Mesenchymal stem cell (in vitro differentiated cells and primary cell): ENCODE data around the gene IRS1.

Experiments used
- DNase-seq: peaks from one replicate; pipeline ENCODE4 v3.0.0-alpha.2; 2013
- H2AFZ ChIP-seq: one replicate; pipeline ENCODE4 v1.6.1; 2013; ENCODE audit warnings: low read depth, mild to moderate bottlenecking, control low read depth, inconsistent platforms, low read length, moderate library complexity
- H2AK5ac ChIP-seq: 2 replicates; pipeline ENCODE4 v1.6.1; 2013; ENCODE audit warnings: low read length, moderate library complexity, mild to moderate bottlenecking, inconsistent platforms; ENCODE audit not compliant: severe bottlenecking
- H2BK120ac ChIP-seq: one replicate; pipeline ENCODE4 v1.6.1; 2013; ENCODE audit warnings: low read depth, mild to moderate bottlenecking, inconsistent platforms, low read length, moderate library complexity
- H2BK12ac ChIP-seq, 2 experiments: one replicate each; pipeline ENCODE4 v1.6.1; 2013; ENCODE audit warnings: inconsistent platforms in 2 of 2, low read length in 2 of 2, mild to moderate bottlenecking in 2 of 2, moderate library complexity in 2 of 2, control low read depth in 1 of 2
- H2BK15ac ChIP-seq: one replicate; pipeline ENCODE4 v1.6.1; 2013; ENCODE audit warnings: mild to moderate bottlenecking, low read depth, inconsistent platforms; ENCODE audit not compliant: poor library complexity, severe bottlenecking
- H2BK5ac ChIP-seq: 2 replicates; pipeline ENCODE4 v1.6.1; 2013; ENCODE audit warnings: low read depth, mild to moderate bottlenecking, low read length, control low read depth, inconsistent platforms; ENCODE audit not compliant: poor library complexity, severe bottlenecking
- H3K14ac ChIP-seq, 2 experiments: one replicate each; pipeline ENCODE4 v1.6.1; 2013; ENCODE audit warnings: inconsistent platforms in 2 of 2, low read length in 2 of 2, control low read depth in 1 of 2, mild to moderate bottlenecking in 1 of 2, moderate library complexity in 1 of 2
- H3K18ac ChIP-seq, 2 experiments: one replicate each; pipeline ENCODE4 v1.6.1; 2013; ENCODE audit warnings: inconsistent platforms in 2 of 2, low read length in 2 of 2, control low read depth in 1 of 2, low read depth in 1 of 2, mild to moderate bottlenecking in 1 of 2
- H3K23ac ChIP-seq, 2 experiments: one replicate each; pipeline ENCODE4 v1.6.1; 2013; ENCODE audit warnings: inconsistent platforms in 2 of 2, low read length in 2 of 2, mild to moderate bottlenecking in 2 of 2, moderate library complexity in 2 of 2, control low read depth in 1 of 2
- H3K27ac ChIP-seq: 2 replicates; pipeline ENCODE4 v1.5.1; 2013; ENCODE audit warnings: mild to moderate bottlenecking, moderate library complexity, low read length, control low read depth, inconsistent platforms; ENCODE audit not compliant: poor library complexity, severe bottlenecking
- H3K27me3 ChIP-seq, 2 experiments: 2 replicates each; pipeline versions ENCODE4 v1.6.1 to v1.7.0; 2013; ENCODE audit warnings: low read length in 2 of 2, mild to moderate bottlenecking in 2 of 2, moderate library complexity in 2 of 2, control low read depth in 1 of 2, inconsistent platforms in 1 of 2; ENCODE audit not compliant: control insufficient read depth in 1 of 2, insufficient read depth in 1 of 2
- H3K36me3 ChIP-seq, 2 experiments: 2 replicates each; pipeline versions ENCODE4 v1.6.1 to v1.7.0; 2013; ENCODE audit warnings: low read length in 2 of 2, control low read depth in 1 of 2, inconsistent platforms in 1 of 2, low read depth in 1 of 2, mild to moderate bottlenecking in 1 of 2; ENCODE audit not compliant: insufficient read depth in 2 of 2, control insufficient read depth in 1 of 2
- H3K4ac ChIP-seq, 2 experiments: one replicate each; pipeline ENCODE4 v1.6.1; 2013; ENCODE audit warnings: inconsistent platforms in 2 of 2, low read length in 2 of 2, mild to moderate bottlenecking in 2 of 2, moderate library complexity in 2 of 2, control low read depth in 1 of 2, low read depth in 1 of 2
- H3K4me1 ChIP-seq: 2 replicates; pipeline ENCODE4 v1.6.1; 2013; ENCODE audit warnings: low read depth, low read length, control low read depth; ENCODE audit not compliant: control insufficient read depth, insufficient read depth
- H3K4me2 ChIP-seq: 2 replicates; pipeline ENCODE4 v1.6.1; 2013; ENCODE audit warnings: low read length, mild to moderate bottlenecking, inconsistent platforms; ENCODE audit not compliant: poor library complexity, severe bottlenecking
- H3K4me3 ChIP-seq, 2 experiments: 2 replicates each; pipeline versions ENCODE4 v1.5.1 to v1.7.0; 2013; ENCODE audit warnings: low read length in 2 of 2, mild to moderate bottlenecking in 2 of 2, control low read depth in 1 of 2, low read depth in 1 of 2; ENCODE audit not compliant: insufficient read depth in 1 of 2
- H3K79me1 ChIP-seq: replicated peaks from 2 replicates; pipeline ENCODE4 v1.6.1; 2013; ENCODE audit warnings: mild to moderate bottlenecking, control low read depth, low read length, inconsistent platforms; ENCODE audit not compliant: poor library complexity, severe bottlenecking
- H3K9ac ChIP-seq: 2 replicates; pipeline ENCODE4 v1.7.0; 2013; ENCODE audit warnings: mild to moderate bottlenecking, low read length, moderate library complexity
- H3K9me3 ChIP-seq: 2 replicates; pipeline ENCODE4 v1.7.0; 2013; ENCODE audit warnings: mild to moderate bottlenecking, low read length; ENCODE audit not compliant: control insufficient read depth
- H4K8ac ChIP-seq: one replicate; pipeline ENCODE4 v1.6.1; 2013; ENCODE audit warnings: inconsistent platforms, mild to moderate bottlenecking, low read length, moderate library complexity
- H4K91ac ChIP-seq: one replicate; pipeline ENCODE4 v1.6.1; 2013; ENCODE audit warnings: mild to moderate bottlenecking, low read length, inconsistent platforms
- WGBS: methylation state at CpG from one replicate; pipeline ENCODE4 v1.1.7; 2013; ENCODE audit warnings: mixed read lengths; 5-methylcytosine and 5-hydroxymethylcytosine counted together

Gene IRS1

DNA sequence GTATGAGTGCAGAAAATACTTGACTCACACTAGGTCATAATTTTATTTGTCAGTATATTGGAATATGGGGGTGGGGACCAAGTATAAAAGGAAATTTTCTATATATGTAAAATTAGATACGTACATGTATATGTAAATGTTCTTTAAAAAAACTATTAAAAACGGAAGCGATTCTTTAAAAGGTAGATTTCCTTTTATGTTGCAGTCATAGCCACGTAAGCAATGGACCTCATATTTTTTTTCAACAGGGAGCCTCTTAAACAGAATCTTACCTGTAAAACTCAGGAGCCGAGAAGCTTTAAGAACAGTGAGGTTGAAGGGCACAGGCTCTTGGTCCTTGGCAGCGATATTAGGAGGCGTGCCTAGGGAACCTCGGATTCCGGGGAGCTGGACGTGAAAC, 39.5 kb upstream of the IRS1 start:
- Histone ChIP-seq H3K79me1 (peaks cover 16% of the 10 kb centered on the region), H4K91ac (no peak overlapping the region), H2AK5ac (no peak overlapping the region), H3K4me2 (no peak overlapping the region), H2BK5ac (no peak overlapping the region), H3K36me3 (peaks cover 0 to 24% of the 10 kb centered on the region in 2 experiments), H3K4me1 (peaks cover 6% of the 10 kb centered on the region), H2BK120ac (peak overlapping the region; percentile 27), H3K18ac (no peak overlapping the region), H3K4ac (no peak overlapping the region), H3K4me3 (no peak overlapping the region), H3K9me3 (peaks cover 6% of the 10 kb centered on the region), H2BK15ac (no peak overlapping the region), H3K14ac (no peak overlapping the region), H2AFZ (no peak overlapping the region), H4K8ac (no peak overlapping the region), H3K23ac (no peak overlapping the region), H3K9ac (no peak overlapping the region), H2BK12ac (no peak overlapping the region), H3K27me3 (no peaks in the 10 kb centered on the region), H3K27ac (no peak overlapping the region)
- WGBS, result 96% methylated on average over 9 of the region's 10 CpGs
- DNase-seq, result no peak

DNA sequence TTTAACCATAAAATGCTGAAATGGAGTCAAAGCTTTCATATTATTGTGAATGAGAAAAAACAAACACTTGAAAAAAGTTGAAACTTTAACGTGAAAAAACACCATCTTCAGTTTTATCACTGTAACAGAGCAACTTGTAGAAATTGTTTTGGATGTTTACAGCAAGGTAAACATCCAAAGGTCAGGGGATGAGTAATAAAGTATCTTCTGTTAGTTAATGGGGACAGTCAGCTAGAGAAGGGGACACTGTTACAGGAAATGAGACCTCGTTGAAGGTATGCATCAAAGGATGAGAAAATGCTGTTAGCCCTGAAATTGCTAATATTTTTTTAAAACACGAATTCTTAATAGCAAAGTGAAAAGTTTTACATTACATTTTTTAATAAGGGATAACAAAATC, 39.1 kb upstream of the IRS1 start:
- Histone ChIP-seq H3K9ac (peak overlapping the region; percentile 32), H3K36me3 (peaks cover 0 to 24% of the 10 kb centered on the region in 2 experiments), H2BK120ac (no peak overlapping the region), H2BK5ac (no peak overlapping the region), H2AFZ (no peak overlapping the region), H3K27me3 (no peaks in the 10 kb centered on the region), H2BK15ac (no peak overlapping the region), H3K79me1 (peaks cover 14% of the 10 kb centered on the region), H3K4ac (no peak overlapping the region), H3K23ac (no peak overlapping the region), H3K4me2 (no peak overlapping the region), H4K91ac (no peak overlapping the region), H4K8ac (no peak overlapping the region), H2BK12ac (no peak overlapping the region), H3K9me3 (peaks cover 6% of the 10 kb centered on the region), H3K4me3 (no peak overlapping the region), H3K4me1 (peaks cover 6% of the 10 kb centered on the region), H3K14ac (no peak overlapping the region), H3K18ac (no peak overlapping the region), H2AK5ac (no peak overlapping the region), H3K27ac (no peak overlapping the region)
- WGBS, result 0% methylated on average over 1 of the region's 3 CpGs
- DNase-seq, result peak; percentile 41

DNA sequence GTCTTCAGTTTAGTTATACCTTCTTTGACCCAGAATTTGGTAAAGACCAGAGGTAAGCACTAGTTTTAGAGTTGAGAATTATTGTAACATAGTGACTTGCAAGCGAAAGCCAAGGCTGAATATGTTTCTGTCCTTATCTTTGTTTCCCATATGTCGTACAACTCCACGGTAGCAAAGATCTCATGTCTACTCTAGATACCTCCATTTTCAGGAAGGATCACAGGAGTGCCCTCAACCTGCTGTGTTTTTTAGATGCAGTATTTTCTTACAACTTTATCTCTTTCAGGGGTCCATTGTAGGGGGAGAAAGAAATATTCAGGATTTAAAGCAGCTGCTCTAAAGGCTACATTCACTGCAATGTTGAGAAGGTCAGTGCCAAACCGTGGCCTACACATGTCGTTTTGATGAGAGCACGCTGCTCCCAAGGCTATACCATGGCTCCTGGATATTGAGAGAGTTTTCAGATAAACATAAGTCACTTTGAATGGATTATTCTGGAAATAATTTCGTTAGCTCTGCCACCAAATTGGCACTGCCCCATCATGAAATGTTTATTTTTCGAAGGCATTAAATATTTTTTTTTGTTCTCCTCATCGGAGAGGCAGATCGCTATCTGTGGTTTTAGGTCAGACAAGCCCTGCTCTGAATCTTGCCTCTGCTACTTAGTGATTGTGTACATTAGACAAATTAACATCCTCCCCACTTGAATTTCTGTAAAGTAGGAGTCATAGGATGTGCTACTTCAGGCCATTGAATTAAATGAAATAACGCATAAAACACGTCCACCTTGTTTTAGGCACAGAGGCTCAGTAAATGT, 38.4 kb upstream of the IRS1 start:
- Histone ChIP-seq H3K27ac (no peak overlapping the region), H2BK5ac (no peak overlapping the region), H3K9me3 (peaks cover 6% of the 10 kb centered on the region), H3K79me1 (peaks cover 12% of the 10 kb centered on the region), H3K4me3 (no peak overlapping the region), H2BK15ac (no peak overlapping the region), H3K9ac (no peak overlapping the region), H4K8ac (no peak overlapping the region), H3K4ac (no peak overlapping the region), H2BK12ac (no peak overlapping the region), H3K27me3 (no peaks in the 10 kb centered on the region), H2AK5ac (no peak overlapping the region), H2BK120ac (no peak overlapping the region), H3K18ac (no peak overlapping the region), H3K4me2 (no peak overlapping the region), H3K36me3 (peaks cover 0 to 24% of the 10 kb centered on the region in 2 experiments), H3K14ac (no peak overlapping the region), H2AFZ (no peak overlapping the region), H3K4me1 (peaks cover 6% of the 10 kb centered on the region), H4K91ac (no peak overlapping the region), H3K23ac (no peak overlapping the region)
- DNase-seq, result peak; percentile 56
- WGBS, result 62% methylated on average over 11 of the region's 12 CpGs

GRCh38 chr2:226837334-226837733, 37.7 kb upstream of the IRS1 start:
- no peak for DNase-seq
- no peak overlapping the region for H2BK12ac ChIP-seq
- no peak overlapping the region for H2BK120ac ChIP-seq
- H2AFZ ChIP-seq, result no peak overlapping the region
- H2BK5ac ChIP-seq, result no peak overlapping the region
- peak overlapping the region; percentile 13 for H3K4me2 ChIP-seq
- no peak overlapping the region for H2BK15ac ChIP-seq
- WGBS, result 95% methylated on average over 7 of the region's 7 CpGs
- H3K4ac ChIP-seq, result no peak overlapping the region
- no peak overlapping the region for H2AK5ac ChIP-seq
- peaks cover 0 to 24% of the 10 kb centered on the region in 2 experiments for H3K36me3 ChIP-seq
- no peak overlapping the region for H3K14ac ChIP-seq
- peak overlapping the region; percentile 90 for H3K9ac ChIP-seq
- peaks cover 6% of the 10 kb centered on the region for H3K4me1 ChIP-seq
- no peak overlapping the region for H3K23ac ChIP-seq
- no peak overlapping the region for H4K91ac ChIP-seq
- H3K27ac ChIP-seq, result no peak overlapping the region
- peaks cover 3% of the 10 kb centered on the region for H3K9me3 ChIP-seq
- peaks cover 12% of the 10 kb centered on the region for H3K79me1 ChIP-seq
- H3K4me3 ChIP-seq, result peak overlapping the region in 1 of 2 experiments; percentile 94
- H3K18ac ChIP-seq, result no peak overlapping the region
- H3K27me3 ChIP-seq, result no peaks in the 10 kb centered on the region
- H4K8ac ChIP-seq, result no peak overlapping the region
